ENCODE data around the gene MT3. TPM values are rescaled to one million over a fixed set of nuclear protein-coding genes. Genes with fewer than 3 reads are reported as not detected.

Gene MT3
- total and polyA plus RNA-seq, 2 experiments from 2014 or later: not detected

DNA sequence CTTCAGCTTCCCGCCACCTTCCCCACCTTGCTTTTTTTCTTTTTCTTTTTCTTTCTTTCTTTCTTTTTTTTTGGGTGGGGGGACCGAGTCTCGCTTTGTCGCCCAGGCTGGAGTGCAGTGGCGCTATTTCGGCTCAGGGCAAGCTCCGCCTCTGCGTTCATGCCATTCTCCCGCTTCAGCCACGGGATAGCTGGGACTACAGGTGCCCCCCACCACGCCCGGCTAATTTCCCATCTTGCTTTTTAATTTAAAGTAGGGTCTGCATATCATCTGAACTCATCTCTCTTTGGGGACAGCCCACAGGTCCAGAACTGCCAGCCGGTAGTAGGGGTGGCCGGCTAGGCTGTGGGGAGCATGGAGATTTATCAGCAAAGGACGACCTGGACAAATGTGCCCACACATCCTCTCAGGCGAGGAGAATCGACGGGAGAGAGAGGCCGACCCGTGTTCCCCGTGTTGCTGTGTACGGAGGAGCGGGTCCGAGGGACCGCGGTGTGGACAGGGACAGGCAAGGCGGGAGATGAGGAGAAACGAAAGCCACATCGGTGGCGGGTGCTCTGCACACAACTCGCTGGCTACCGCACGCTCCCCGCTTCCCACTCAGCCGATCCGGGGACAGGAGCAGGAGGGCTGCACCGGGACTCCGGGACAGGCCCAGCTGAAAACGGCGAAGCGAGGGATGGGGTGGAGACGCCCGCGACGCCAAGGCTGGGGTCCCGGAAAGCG is 45.5 kb downstream of the MT3 start:
- Histone ChIP-seq H3K4me1 (ENCODE audit: insufficient read depth) (no peaks in the 10 kb centered on the region), H3K36me3 (ENCODE audit: low read depth) (no peaks in the 10 kb centered on the region), H3F3A (ENCODE audit: insufficient read depth) (0 out of 2 replicates have a peak, but pooled peaks cover 8% of the 10 kb centered on the region), H4K20me1 (ENCODE audit: insufficient read depth) (no peaks in the 10 kb centered on the region), H2AFZ (no peak overlapping the region), H3K27me3 (replicated peaks; ENCODE audit: insufficient read depth) (no peaks in the 10 kb centered on the region), H3K79me2 (ENCODE audit: insufficient read depth) (no peaks in the 10 kb centered on the region), H3K9ac (no peak overlapping the region), H3K9me2 (ENCODE audit: insufficient read depth) (no peaks in the 10 kb centered on the region), H3K9me3 (ENCODE audit: low read depth) (no peaks in the 10 kb centered on the region), H3K4me2 (ENCODE audit: unreplicated experiment) (no peak overlapping the region), H3K4me3 (no peak overlapping the region), H3K27ac (no peak overlapping the region)
- WGBS, 2 experiments (ENCODE audit: low coverage in 1 of 2, low lambda C conversion rate in 2 of 2, missing lambda C conversion rate in 2 of 2): 92 to 93% methylated on average over 45 to 47 of the region's 47 CpGs
- DNase-seq: no peak
- TF ChIP-seq EZH2phosphoT487 (IDR thresholded peaks at IDR 0.05; ENCODE audit: insufficient read depth, low read depth) (no peak), EZH2 (IDR thresholded peaks at IDR 0.05; ENCODE audit: insufficient read depth, poor library complexity, severe bottlenecking) (no peak)
- in situ Hi-C loops (cut with MboI): no loop called here

GRCh38 chr16:56635441-56635967 is 46.2 kb downstream of the MT3 start:
- in situ Hi-C loops (cut with MboI): no loop called here
- H3K9me2 ChIP-seq (ENCODE audit: insufficient read depth): no peaks in the 10 kb centered on the region
- H3K9ac ChIP-seq: no peak overlapping the region
- no peak for TF ChIP-seq EZH2phosphoT487 (IDR thresholded peaks at IDR 0.05; ENCODE audit: insufficient read depth, low read depth)
- no peak for TF ChIP-seq EZH2 (IDR thresholded peaks at IDR 0.05; ENCODE audit: insufficient read depth, poor library complexity, severe bottlenecking)
- 89 to 92% methylated on average over 14 to 34 of the region's 40 CpGs for WGBS, 2 experiments (ENCODE audit: low coverage in 1 of 2, low lambda C conversion rate in 2 of 2, missing lambda C conversion rate in 2 of 2)
- H3K9me3 ChIP-seq (ENCODE audit: low read depth): no peaks in the 10 kb centered on the region
- no peaks in the 10 kb centered on the region for H3K79me2 ChIP-seq (ENCODE audit: insufficient read depth)
- no peak overlapping the region for H3K27ac ChIP-seq
- no peaks in the 10 kb centered on the region for H3K36me3 ChIP-seq (ENCODE audit: low read depth)
- H3K27me3 ChIP-seq (replicated peaks; ENCODE audit: insufficient read depth): no peaks in the 10 kb centered on the region
- H3K4me2 ChIP-seq (ENCODE audit: unreplicated experiment): no peak overlapping the region
- H3F3A ChIP-seq (ENCODE audit: insufficient read depth): 0 out of 2 replicates have a peak, but pooled peaks cover 8% of the 10 kb centered on the region
- H3K4me3 ChIP-seq: no peak overlapping the region
- DNase-seq: no peak
- no peaks in the 10 kb centered on the region for H4K20me1 ChIP-seq (ENCODE audit: insufficient read depth)
- H2AFZ ChIP-seq: no peak overlapping the region
- no peaks in the 10 kb centered on the region for H3K4me1 ChIP-seq (ENCODE audit: insufficient read depth)

GRCh38 chr16:56636616-56637413 is 47.5 kb downstream of the MT3 start:
- in situ Hi-C loops (cut with MboI): no loop called here
- Histone ChIP-seq H4K20me1 (ENCODE audit: insufficient read depth) (no peaks in the 10 kb centered on the region), H3K36me3 (ENCODE audit: low read depth) (no peaks in the 10 kb centered on the region), H3K27ac (no peak overlapping the region), H3K79me2 (ENCODE audit: insufficient read depth) (no peaks in the 10 kb centered on the region), H3K4me2 (ENCODE audit: unreplicated experiment) (no peak overlapping the region), H2AFZ (no peak overlapping the region), H3K9me3 (ENCODE audit: low read depth) (no peaks in the 10 kb centered on the region), H3K27me3 (replicated peaks; ENCODE audit: insufficient read depth) (no peaks in the 10 kb centered on the region), H3K4me1 (ENCODE audit: insufficient read depth) (no peaks in the 10 kb centered on the region), H3K9me2 (ENCODE audit: insufficient read depth) (no peaks in the 10 kb centered on the region), H3K9ac (no peak overlapping the region), H3K4me3 (no peak overlapping the region), H3F3A (ENCODE audit: insufficient read depth) (0 out of 2 replicates have a peak, but pooled peaks cover under 1% of the 10 kb centered on the region)
- TF ChIP-seq EZH2phosphoT487 (IDR thresholded peaks at IDR 0.05; ENCODE audit: insufficient read depth, low read depth) (no peak), EZH2 (IDR thresholded peaks at IDR 0.05; ENCODE audit: insufficient read depth, poor library complexity, severe bottlenecking) (no peak)
- 95 to 96% methylated on average over 9 of the region's 9 CpGs for WGBS, 2 experiments (ENCODE audit: low coverage in 1 of 2, low lambda C conversion rate in 2 of 2, missing lambda C conversion rate in 2 of 2)
- no peak for DNase-seq

- WGBS, 2 experiments (ENCODE audit: low coverage in 1 of 2, low lambda C conversion rate in 2 of 2, missing lambda C conversion rate in 2 of 2): 14 to 15% methylated on average over 57 to 63 of the region's 68 CpGs
- peak; percentile 74 for DNase-seq
Observed at GRCh38 chr16:56637814-56638750, 48.8 kb downstream of the MT3 start, which contains the start of gene MT1A. Gene MT1A (plus strand): TSS chr16:56638666. CDS start chr16:56638739, 73 bp downstream.

More at GRCh38 chr16:56637814-56638750, 48.8 kb downstream of the MT3 start, which contains the start of gene MT1A:
- H3F3A ChIP-seq (ENCODE audit: insufficient read depth): no peaks in the 10 kb centered on the region
- in situ Hi-C loops (cut with MboI): no loop called here
- no peaks in the 10 kb centered on the region for H3K4me1 ChIP-seq (ENCODE audit: insufficient read depth)
- peak within 1 kb of the TSS; percentile 97 for H2AFZ ChIP-seq
- peak within 1 kb of the TSS; percentile 83 for H3K4me3 ChIP-seq
- H3K36me3 ChIP-seq (ENCODE audit: low read depth): no peaks in the 10 kb centered on the region
- no peaks in the 10 kb centered on the region for H3K9me2 ChIP-seq (ENCODE audit: insufficient read depth)
- H3K27me3 ChIP-seq (replicated peaks; ENCODE audit: insufficient read depth): no peaks in the 10 kb centered on the region
- H3K27ac ChIP-seq: no peak within 1 kb of the TSS
- H3K9me3 ChIP-seq (ENCODE audit: low read depth): no peaks in the 10 kb centered on the region
- peak within 1 kb of the TSS; percentile 95 for H3K4me2 ChIP-seq (ENCODE audit: unreplicated experiment)
- TF ChIP-seq EZH2phosphoT487 (IDR thresholded peaks at IDR 0.05; ENCODE audit: insufficient read depth, low read depth) (no peak), EZH2 (IDR thresholded peaks at IDR 0.05; ENCODE audit: insufficient read depth, poor library complexity, severe bottlenecking) (no peak)
- H3K79me2 ChIP-seq (ENCODE audit: insufficient read depth): no peaks in the 10 kb centered on the region
- H3K9ac ChIP-seq: peak within 1 kb of the TSS; percentile 63
- no peaks in the 10 kb centered on the region for H4K20me1 ChIP-seq (ENCODE audit: insufficient read depth)

Data from GM23248 (cell line).